Activated naive CD8-positive, alpha-beta T cell treated with anti-CD3 and anti-CD28 coated beads, Interleukin-2, amount 10 ng/mL, durations not matched to agents 7 days and 5 days (primary cell): ENCODE measurements around the gene AANAT. TPM values are rescaled to one million over a fixed set of nuclear protein-coding genes. Genes with fewer than 3 reads are reported as not detected.

ENCODE experiments used
- ATAC-seq: fragments of 150-1000 bp; cut with Tn5 transposase; one replicate; pipeline ENCODE4 v1.10.0; 2021; ENCODE audit warnings: low read depth, moderate library complexity
- POLR2A ChIA-PET: fragments of 350-600 bp; sonication (Branson Sonifier 250); formaldehyde crosslinking; loops from one replicate; lab custom pipeline; 2021; ENCODE audit warnings: antibody characterized with exemption; lab: Charles Lee
- DNase-seq: peaks from one replicate; pipeline ENCODE4 v3.0.0; 2021
- H3K27ac Mint-ChIP-seq: one replicate; pipeline ENCODE4 v1.8.0; 2022; ENCODE audit warnings: mild to moderate bottlenecking, mixed read lengths
- H3K27me3 Mint-ChIP-seq: one replicate; pipeline ENCODE4 v1.8.0; 2022; ENCODE audit warnings: mild to moderate bottlenecking, moderate library complexity, mixed read lengths
- H3K36me3 Mint-ChIP-seq: one replicate; pipeline ENCODE4 v1.8.0; 2021; ENCODE audit warnings: mild to moderate bottlenecking, mixed read lengths
- H3K4me1 Mint-ChIP-seq: one replicate; pipeline ENCODE4 v1.8.0; 2021; ENCODE audit warnings: mixed read lengths
- H3K4me3 Mint-ChIP-seq: one replicate; pipeline ENCODE4 v1.8.0; 2022; ENCODE audit warnings: mild to moderate bottlenecking, moderate library complexity, mixed read lengths
- H3K9me3 Mint-ChIP-seq: one replicate; pipeline ENCODE4 v1.8.0; 2021; ENCODE audit warnings: mixed read lengths
- total RNA-seq, 2 experiments: library from RNA; stranded (reverse); gene quantifications; one replicate each; pipeline ENCODE4 v1.2.3, GENCODE V29; 2021

AANAT gene
- total RNA-seq, 2 experiments from 2014 or later = not detected

DNA sequence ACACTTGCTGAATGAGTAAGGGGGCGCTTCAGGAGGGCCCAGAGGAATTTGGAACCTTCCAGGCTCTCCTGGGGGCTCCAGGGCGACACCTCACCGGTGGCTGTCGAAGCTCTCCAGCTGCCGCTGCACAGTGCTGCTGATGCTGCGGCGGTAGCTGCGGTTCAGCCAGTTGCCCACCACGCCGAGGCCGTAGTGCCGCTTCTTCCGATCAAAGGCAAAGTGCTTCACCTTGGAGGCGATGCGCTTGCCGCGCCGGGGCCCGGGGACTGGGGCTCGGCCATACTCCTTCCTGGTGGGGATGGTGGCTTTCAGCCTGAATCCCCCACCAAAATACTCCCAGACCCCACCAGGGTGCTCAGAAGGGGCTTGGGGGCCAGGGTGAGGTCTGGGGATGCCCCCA, 9.3 kb downstream of the AANAT start:
- POLR2A ChIA-PET = interaction anchor here (1.5 kb wide), 1 partner anchor 14 kb away, joined by 6 read pairs; no protein-coding TSS in a partner anchor
- H3K9me3 Mint-ChIP-seq = no peaks in the 10 kb centered on the region
- ATAC-seq = no peak
- H3K4me1 Mint-ChIP-seq = peaks cover 9% of the 10 kb centered on the region
- H3K27ac Mint-ChIP-seq = no peak overlapping the region
- peaks cover 8% of the 10 kb centered on the region for H3K36me3 Mint-ChIP-seq
- no peaks in the 10 kb centered on the region for H3K27me3 Mint-ChIP-seq
- DNase-seq = no peak
- H3K4me3 Mint-ChIP-seq = no peak overlapping the region

DNA sequence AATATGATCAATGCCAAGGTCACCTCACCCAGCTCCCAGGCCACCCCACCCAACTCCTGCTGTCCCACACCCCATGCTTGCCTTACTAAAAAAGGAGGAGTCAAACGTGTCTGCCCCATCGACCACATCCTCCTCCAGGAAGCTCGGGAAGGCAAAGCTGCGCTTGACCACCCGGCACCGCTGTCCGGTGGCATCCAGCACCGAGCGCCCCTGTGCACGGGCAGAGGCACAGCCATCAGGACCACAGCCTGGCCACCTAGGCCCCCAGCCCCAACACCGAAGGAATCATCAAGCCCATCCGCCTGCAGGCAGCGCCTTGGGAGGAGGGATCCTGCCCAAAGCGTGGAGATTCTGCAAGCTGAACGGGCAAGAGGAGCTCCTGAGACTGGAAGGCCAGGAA, 10.2 kb downstream of the AANAT start:
- Mint-ChIP-seq H3K9me3 (no peaks in the 10 kb centered on the region), H3K4me1 (peaks cover 14% of the 10 kb centered on the region), H3K4me3 (no peak overlapping the region), H3K27me3 (no peaks in the 10 kb centered on the region), H3K27ac (no peak overlapping the region), H3K36me3 (peaks cover 11% of the 10 kb centered on the region)
- DNase-seq (no peak), ATAC-seq (no peak)
- POLR2A ChIA-PET = interaction anchor here (1.0 kb wide), 1 partner anchor 15 kb away, joined by 4 read pairs; no protein-coding TSS in a partner anchor

DNA sequence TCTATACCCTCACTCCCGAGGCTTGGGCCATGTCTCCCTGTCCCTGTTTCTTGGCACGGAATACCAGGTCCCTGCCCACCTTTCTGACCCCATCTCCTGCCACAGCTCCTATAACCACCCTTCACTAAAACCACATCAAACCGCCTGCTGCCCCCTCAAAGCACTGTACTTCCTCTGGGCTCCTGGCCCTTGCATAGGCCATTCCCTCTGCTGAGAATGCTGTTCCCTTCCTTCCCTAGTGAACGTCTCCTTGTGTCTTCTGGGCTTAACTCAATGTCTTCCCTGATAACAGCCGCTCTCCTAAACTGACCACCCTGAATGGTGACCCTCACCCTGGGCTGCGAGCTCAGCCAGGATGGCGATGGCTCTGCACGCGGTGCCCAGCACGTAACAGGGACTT, 10.7 kb downstream of the AANAT start:
- POLR2A ChIA-PET = interaction anchor here (1.0 kb wide), 1 partner anchor 15 kb away, joined by 4 read pairs; no protein-coding TSS in a partner anchor
- Mint-ChIP-seq H3K36me3 (peaks cover 9% of the 10 kb centered on the region), H3K4me3 (no peak overlapping the region), H3K27me3 (no peaks in the 10 kb centered on the region), H3K9me3 (no peaks in the 10 kb centered on the region), H3K27ac (no peak overlapping the region), H3K4me1 (peaks cover 15% of the 10 kb centered on the region)
- ATAC-seq (no peak), DNase-seq (no peak)

DNA sequence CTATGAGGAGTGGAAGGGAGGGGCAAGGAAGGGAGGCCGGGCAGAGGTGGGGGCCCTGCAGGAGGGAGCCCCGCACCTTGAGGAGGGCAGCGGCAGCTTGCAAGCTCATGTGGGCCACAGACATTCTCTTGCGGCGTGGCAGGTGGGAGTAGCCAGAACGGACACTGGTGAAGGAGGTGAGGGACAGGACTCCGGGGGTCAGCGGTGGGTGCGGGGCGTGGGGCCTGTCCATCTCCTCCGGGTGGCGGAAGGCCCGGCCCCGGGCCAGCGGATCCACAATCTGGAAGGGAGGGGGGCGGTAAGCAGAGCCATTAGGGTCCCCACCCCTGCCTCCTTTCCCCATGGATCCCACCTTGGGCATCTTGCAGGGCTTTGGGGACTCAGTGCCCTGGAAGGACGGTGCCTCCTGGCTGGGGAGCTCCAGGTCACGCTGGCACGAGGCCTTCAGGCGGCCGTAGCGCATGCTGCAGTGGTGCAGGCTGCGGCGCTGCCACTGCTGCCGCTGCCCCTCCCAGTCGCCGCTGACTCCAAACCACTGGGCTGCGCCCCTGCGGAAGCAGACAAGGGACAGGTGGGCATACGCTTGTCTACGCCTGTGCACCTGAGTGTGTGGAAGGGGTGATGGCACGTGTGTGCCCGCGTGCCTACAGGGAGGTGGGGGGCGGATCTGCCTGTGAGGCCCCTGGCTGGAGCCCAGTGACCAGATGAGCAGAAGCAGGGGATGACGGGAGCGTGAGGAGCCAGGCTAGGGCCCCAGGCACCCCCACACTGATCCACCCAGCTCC, 11.5 kb downstream of the AANAT start:
- POLR2A ChIA-PET = no interaction called here
- ATAC-seq (no peak), DNase-seq (no peak)
- Mint-ChIP-seq H3K27me3 (no peaks in the 10 kb centered on the region), H3K4me1 (peaks cover 15% of the 10 kb centered on the region), H3K9me3 (no peaks in the 10 kb centered on the region), H3K4me3 (no peak overlapping the region), H3K27ac (no peak overlapping the region), H3K36me3 (peaks cover 9% of the 10 kb centered on the region)

DNA sequence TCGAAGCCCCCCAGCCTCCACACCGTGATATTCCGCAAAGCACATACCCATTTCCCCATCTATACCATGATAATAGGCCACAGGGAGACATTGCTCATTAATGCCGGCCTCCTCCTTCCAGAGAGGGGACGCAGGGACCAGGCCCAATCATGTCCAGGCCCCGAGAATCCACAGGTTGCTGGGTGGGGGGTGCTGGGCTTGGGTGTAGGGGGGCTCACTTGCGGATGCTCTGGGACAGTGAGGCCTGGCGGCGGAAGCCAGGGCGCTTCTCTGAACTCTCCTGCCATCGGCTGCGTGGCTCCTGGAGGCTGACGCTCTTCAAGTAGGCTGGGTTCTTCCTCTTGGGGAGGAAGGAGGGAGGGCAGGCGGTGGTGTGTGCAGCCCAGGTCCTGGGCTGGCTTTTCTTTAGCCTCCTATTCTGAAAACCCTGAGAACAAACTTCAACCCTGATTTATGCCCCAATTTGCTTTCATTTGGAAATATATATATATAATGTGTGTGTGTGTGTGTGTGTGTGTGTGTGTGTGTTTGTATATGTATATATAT, 12.2 kb downstream of the AANAT start:
- H3K27me3 Mint-ChIP-seq = no peaks in the 10 kb centered on the region
- DNase-seq = no peak
- no peak overlapping the region for H3K27ac Mint-ChIP-seq
- ATAC-seq = no peak
- POLR2A ChIA-PET = interaction anchor here (1.0 to 2.4 kb wide), 5 partner anchors 11 to 232 kb away, joined by 3 to 22 read pairs (median 6); partner anchors contain the start of gene RHBDF2
- no peaks in the 10 kb centered on the region for H3K9me3 Mint-ChIP-seq
- no peak overlapping the region for H3K4me3 Mint-ChIP-seq
- H3K36me3 Mint-ChIP-seq = peaks cover 13% of the 10 kb centered on the region
- peaks cover 15% of the 10 kb centered on the region for H3K4me1 Mint-ChIP-seq

DNA sequence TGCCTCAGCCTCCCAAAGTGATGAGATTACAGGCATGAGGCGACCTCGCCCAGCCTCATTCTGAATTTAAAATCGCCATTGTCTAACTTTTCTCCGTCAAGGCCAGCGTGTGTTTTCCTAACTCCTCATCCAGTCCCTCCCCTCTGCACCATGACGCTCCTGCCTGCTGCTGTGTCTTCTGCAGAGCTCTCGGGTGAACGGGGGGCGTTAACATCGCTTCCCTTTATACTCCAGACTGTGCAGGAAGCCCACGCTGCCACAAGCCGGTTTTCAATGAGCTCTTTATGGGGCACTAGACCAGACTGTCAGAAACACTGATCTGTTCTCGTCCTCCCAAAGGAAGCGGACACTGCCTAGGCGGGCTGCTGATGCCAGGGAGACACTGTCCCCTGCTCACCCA, 13.2 kb downstream of the AANAT start:
- H3K27me3 Mint-ChIP-seq = no peaks in the 10 kb centered on the region
- H3K36me3 Mint-ChIP-seq = peaks cover 16% of the 10 kb centered on the region
- peaks cover 16% of the 10 kb centered on the region for H3K4me1 Mint-ChIP-seq
- POLR2A ChIA-PET = interaction anchor here (1.0 to 2.4 kb wide), 7 partner anchors 10 to 231 kb away, joined by 3 to 22 read pairs (median 3); partner anchors contain the start of gene RHBDF2
- DNase-seq (no peak), ATAC-seq (peak; percentile 83)
- peak overlapping the region; percentile 37 for H3K4me3 Mint-ChIP-seq
- H3K27ac Mint-ChIP-seq = peak overlapping the region; percentile 82
- no peaks in the 10 kb centered on the region for H3K9me3 Mint-ChIP-seq

DNA sequence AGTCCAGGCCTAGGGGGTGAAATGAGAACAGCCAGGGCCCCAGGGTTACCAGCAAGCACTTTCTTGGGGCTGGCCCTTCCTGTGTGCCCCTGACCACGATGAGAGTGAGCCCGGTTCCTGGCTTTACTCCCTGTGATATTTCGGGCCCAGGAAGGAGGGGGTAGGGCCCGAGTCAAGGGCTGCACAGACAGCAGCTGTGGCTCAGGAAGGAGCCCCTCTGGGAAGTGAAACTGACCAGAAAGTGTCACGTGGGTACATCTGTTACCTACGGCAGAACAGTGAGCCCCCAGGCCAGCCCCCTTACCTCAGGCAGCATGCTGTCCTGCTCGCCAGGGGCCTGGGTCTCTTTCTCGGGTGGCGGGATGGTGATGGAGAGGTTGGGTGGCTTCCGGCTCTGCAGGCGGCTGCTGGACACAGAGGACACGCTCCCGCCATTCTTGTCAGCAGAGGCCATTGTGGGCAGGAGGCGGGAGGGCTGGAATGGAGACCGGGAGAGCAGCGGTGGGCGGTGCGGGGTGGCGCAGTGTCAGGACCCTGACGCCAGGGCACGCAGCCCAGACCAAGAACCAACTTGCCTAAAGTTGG, 13.8 kb downstream of the AANAT start:
- Mint-ChIP-seq H3K9me3 (no peaks in the 10 kb centered on the region), H3K4me1 (peaks cover 19% of the 10 kb centered on the region), H3K4me3 (peak overlapping the region; percentile 37), H3K36me3 (peaks cover 18% of the 10 kb centered on the region), H3K27me3 (no peaks in the 10 kb centered on the region), H3K27ac (peak overlapping the region; percentile 82)
- POLR2A ChIA-PET = interaction anchor here (0.5 to 2.4 kb wide), 8 partner anchors 9 to 428 kb away, joined by 3 to 22 read pairs (median 4); partner anchors contain the start of gene RHBDF2
- DNase-seq (peak; percentile 47), ATAC-seq (peak; percentile 69)

DNA sequence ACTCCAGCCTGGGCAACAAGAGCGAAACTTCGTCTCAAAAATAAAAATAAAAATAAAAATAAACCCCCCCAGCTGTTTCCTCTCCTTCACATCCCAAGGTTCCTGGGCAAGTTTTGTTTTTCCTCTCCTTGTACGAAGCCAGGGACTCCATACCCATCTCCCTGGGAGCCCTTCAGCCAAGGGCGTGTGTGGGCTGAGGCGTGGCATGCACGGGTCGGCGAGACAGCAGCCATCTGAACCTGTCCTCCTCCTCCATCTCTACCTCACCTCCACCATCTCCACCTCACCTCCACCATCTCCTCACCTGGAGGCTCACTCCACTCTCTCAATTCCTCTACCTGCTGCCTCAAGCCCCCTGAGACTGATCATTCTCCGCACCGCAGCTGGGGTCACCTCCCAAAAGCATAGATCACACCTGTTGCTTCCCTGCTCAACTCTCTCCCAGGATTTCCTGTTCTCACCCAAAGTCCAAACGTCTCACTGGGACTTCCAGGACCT, 16.9 kb downstream of the AANAT start:
- ATAC-seq = no peak
- H3K4me3 Mint-ChIP-seq = no peak overlapping the region
- H3K9me3 Mint-ChIP-seq = no peaks in the 10 kb centered on the region
- POLR2A ChIA-PET = no interaction called here
- H3K4me1 Mint-ChIP-seq = peaks cover 24% of the 10 kb centered on the region
- H3K27ac Mint-ChIP-seq = peak overlapping the region; percentile 4
- DNase-seq = no peak
- H3K36me3 Mint-ChIP-seq = peaks cover 24% of the 10 kb centered on the region
- no peaks in the 10 kb centered on the region for H3K27me3 Mint-ChIP-seq

DNA sequence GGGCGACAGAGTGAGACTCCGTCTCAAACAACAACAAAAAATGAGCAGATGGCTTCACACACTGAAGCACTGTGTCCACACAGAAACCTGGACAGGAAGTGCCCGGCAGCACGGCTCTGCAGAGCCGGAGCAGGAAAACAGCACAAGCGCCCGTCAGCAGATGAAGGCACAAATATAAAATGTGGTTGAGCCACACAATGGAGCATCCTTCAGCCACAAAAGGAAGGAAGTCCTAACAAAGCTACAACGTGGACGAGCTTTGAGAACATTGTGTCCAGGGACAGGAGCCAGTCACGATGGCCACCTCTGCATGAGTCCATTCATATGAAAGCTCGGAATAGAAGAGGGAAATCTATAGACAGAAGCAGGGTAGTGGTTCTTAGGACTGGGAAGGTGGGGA, 18.2 kb downstream of the AANAT start:
- H3K27me3 Mint-ChIP-seq = no peaks in the 10 kb centered on the region
- H3K27ac Mint-ChIP-seq = no peak overlapping the region
- DNase-seq (no peak), ATAC-seq (no peak)
- H3K4me3 Mint-ChIP-seq = no peak overlapping the region
- H3K36me3 Mint-ChIP-seq = peaks cover 23% of the 10 kb centered on the region
- H3K4me1 Mint-ChIP-seq = peaks cover 22% of the 10 kb centered on the region
- POLR2A ChIA-PET = interaction anchor here (0.6 kb wide), 1 partner anchor 19 kb away, joined by 3 read pairs; no protein-coding TSS in a partner anchor
- no peaks in the 10 kb centered on the region for H3K9me3 Mint-ChIP-seq

DNA sequence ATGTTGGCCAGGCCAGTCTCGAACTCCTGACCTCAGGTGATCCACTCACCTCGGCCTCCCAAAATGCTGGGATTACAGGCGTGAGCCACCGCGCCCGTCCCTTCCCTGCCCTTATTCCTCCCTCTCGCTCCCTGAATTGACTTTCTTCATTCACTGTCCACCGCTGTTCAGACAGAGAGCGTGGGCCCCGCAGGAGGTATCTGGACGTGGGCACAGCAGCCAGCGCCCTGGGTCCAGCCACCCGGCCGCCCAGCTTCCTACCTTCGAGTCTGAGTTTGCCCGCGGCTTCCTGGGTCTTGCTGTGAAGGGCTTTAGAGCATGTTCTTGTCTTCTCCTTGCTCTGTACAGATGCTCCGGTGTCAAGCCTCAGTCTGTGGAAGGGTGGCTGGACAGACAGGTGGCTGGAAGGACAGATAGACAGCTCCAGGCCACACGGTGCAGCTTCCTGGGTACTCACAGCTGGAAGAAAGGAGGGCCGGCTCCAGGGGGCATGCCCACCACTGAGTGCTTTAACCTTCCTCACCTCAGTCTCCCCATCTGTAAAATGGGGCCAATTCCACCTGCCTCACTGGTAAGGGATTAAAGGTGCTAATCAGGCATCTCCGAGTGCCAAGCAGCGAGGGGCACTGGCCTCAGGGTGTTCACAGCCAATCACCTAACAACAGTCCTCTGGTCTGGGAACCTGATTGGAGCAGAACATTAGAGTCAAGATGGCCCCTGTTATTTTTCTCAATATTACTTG, 20.2 kb downstream of the AANAT start:
- H3K4me1 Mint-ChIP-seq = peaks cover 24% of the 10 kb centered on the region
- H3K27me3 Mint-ChIP-seq = no peaks in the 10 kb centered on the region
- no peak overlapping the region for H3K4me3 Mint-ChIP-seq
- H3K27ac Mint-ChIP-seq = no peak overlapping the region
- no peaks in the 10 kb centered on the region for H3K9me3 Mint-ChIP-seq
- POLR2A ChIA-PET = interaction anchor here (1.7 kb wide), 1 partner anchor 12 kb away, joined by 4 read pairs; no protein-coding TSS in a partner anchor
- peaks cover 17% of the 10 kb centered on the region for H3K36me3 Mint-ChIP-seq
- ATAC-seq (no peak), DNase-seq (no peak)

DNA sequence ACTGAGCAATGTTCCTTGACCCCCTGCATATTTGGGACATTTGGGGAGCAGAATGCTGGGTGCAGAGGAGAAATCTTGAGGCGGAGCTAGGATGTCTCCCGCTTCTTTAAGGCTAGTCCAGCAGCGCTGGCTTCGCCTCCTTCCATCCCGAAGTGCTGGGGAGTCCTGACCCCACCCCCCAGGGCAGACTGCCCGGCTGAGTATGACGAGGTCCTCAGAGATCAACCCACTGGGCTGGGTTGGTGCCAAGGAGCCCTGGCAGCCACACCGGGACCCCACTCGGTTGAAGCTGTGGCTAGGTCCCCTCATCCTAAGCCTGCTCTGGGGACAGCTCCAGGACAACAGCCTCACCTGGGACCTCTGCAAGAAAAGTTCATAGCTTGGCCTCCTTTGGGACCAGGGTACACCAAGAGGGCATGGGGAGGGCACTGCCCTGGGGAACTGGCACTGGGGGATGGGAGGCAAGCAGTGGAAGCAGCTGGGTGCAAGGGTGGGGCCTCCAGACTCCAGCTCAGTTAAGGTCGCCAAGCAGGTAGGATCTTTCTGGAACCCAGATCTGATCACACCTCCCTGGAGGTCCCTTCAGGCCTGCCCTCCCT, 22.8 kb downstream of the AANAT start:
- Mint-ChIP-seq H3K9me3 (no peaks in the 10 kb centered on the region), H3K4me1 (peaks cover 36% of the 10 kb centered on the region), H3K27ac (peak overlapping the region; percentile 98), H3K36me3 (peaks cover 11% of the 10 kb centered on the region), H3K4me3 (no peak overlapping the region), H3K27me3 (no peaks in the 10 kb centered on the region)
- ATAC-seq (no peak), DNase-seq (no peak)
- POLR2A ChIA-PET = interaction anchor here (1.4 to 4.9 kb wide), 5 partner anchors 9 to 38 kb away, joined by 3 to 35 read pairs (median 7); partner anchors contain the start of gene RHBDF2
